Astrocyte (in vitro differentiated cells and primary cell): ENCODE measurements around the gene MRPL55. TPM values are rescaled to one million over a fixed set of nuclear protein-coding genes. Genes with fewer than 3 reads are reported as not detected.

ENCODE experiments used
- DNase-seq: peaks from one replicate; pipeline ENCODE4 v3.0.0-alpha.2; 2010; ENCODE audit warnings: low read depth
- FAIRE-seq: peaks from 2 replicates; lab custom pipeline; 2011; peaks lifted over from hg19 to GRCh38; lab: Jason Lieb, UNC
- H2AFZ ChIP-seq: 2 replicates; pipeline ENCODE4 v1.6.0; 2012; ENCODE audit warnings: low read depth, low read length, inconsistent platforms
- H3K27ac ChIP-seq: 2 replicates; pipeline ENCODE4 v1.5.1; 2011; ENCODE audit warnings: low read depth, low read length, inconsistent platforms
- H3K27me3 ChIP-seq: 2 replicates; pipeline ENCODE4 v1.6.0; 2011; ENCODE audit warnings: low read length, inconsistent platforms; ENCODE audit not compliant: insufficient read depth
- H3K36me3 ChIP-seq: 2 replicates; pipeline ENCODE4 v1.5.1; 2011; ENCODE audit warnings: low read length, inconsistent platforms; ENCODE audit not compliant: insufficient read depth
- H3K4me1 ChIP-seq: 2 replicates; pipeline ENCODE4 v1.5.1; 2011; ENCODE audit warnings: low read length, inconsistent platforms; ENCODE audit not compliant: insufficient read depth
- H3K4me2 ChIP-seq: 2 replicates; pipeline ENCODE4 v1.6.0; 2012; ENCODE audit warnings: low read length, inconsistent platforms
- H3K4me3 ChIP-seq: 2 replicates; pipeline ENCODE4 v1.5.1; 2011; ENCODE audit warnings: low read depth, mild to moderate bottlenecking, low read length, inconsistent platforms; ENCODE audit not compliant: insufficient read depth
- H3K79me2 ChIP-seq: 2 replicates; pipeline ENCODE4 v1.6.0; 2012; ENCODE audit warnings: mild to moderate bottlenecking, low read length, inconsistent platforms; ENCODE audit not compliant: insufficient read depth
- H3K9ac ChIP-seq: 2 replicates; pipeline ENCODE4 v1.6.0; 2012; ENCODE audit warnings: mild to moderate bottlenecking, low read length, inconsistent platforms
- H3K9me3 ChIP-seq: 2 replicates; pipeline ENCODE4 v1.5.1; 2012; ENCODE audit warnings: low read depth, mild to moderate bottlenecking, low read length, inconsistent platforms; ENCODE audit not compliant: insufficient read depth
- H4K20me1 ChIP-seq: 2 replicates; pipeline ENCODE4 v1.6.0; 2012; ENCODE audit warnings: low read length, inconsistent platforms; ENCODE audit not compliant: insufficient read depth
- H3K27ac Mint-ChIP-seq: one replicate; pipeline ENCODE4 v1.8.0; 2021; ENCODE audit warnings: mild to moderate bottlenecking, mixed read lengths; ENCODE audit not compliant: unreplicated experiment
- H3K27me3 Mint-ChIP-seq: one replicate; pipeline ENCODE4 v1.8.0; 2021; ENCODE audit warnings: low read depth, mixed read lengths; ENCODE audit not compliant: unreplicated experiment
- H3K36me3 Mint-ChIP-seq: one replicate; pipeline ENCODE4 v1.8.0; 2021; ENCODE audit warnings: low read depth, mixed read lengths; ENCODE audit not compliant: unreplicated experiment
- H3K4me1 Mint-ChIP-seq: one replicate; pipeline ENCODE4 v1.8.0; 2021; ENCODE audit warnings: low read depth, mixed read lengths; ENCODE audit not compliant: unreplicated experiment
- H3K4me3 Mint-ChIP-seq: one replicate; pipeline ENCODE4 v1.8.0; 2021; ENCODE audit warnings: mild to moderate bottlenecking, moderate library complexity, mixed read lengths; ENCODE audit not compliant: unreplicated experiment
- H3K9me3 Mint-ChIP-seq: one replicate; pipeline ENCODE4 v1.8.0; 2021; ENCODE audit warnings: mild to moderate bottlenecking, mixed read lengths; ENCODE audit not compliant: unreplicated experiment
- CTCF ChIP-seq: IDR thresholded peaks from 2 replicates; pipeline ENCODE4 v1.5.1; 2011; ENCODE audit warnings: low read depth, mild to moderate bottlenecking, inconsistent platforms, low read length, moderate library complexity; ENCODE audit not compliant: insufficient read depth
- EZH2 ChIP-seq: IDR thresholded peaks from 2 replicates; pipeline ENCODE4 v1.6.1; 2012; ENCODE audit warnings: mild to moderate bottlenecking, low read length, inconsistent platforms; ENCODE audit not compliant: insufficient read depth
- total RNA-seq: library from RNA; stranded (reverse); gene quantifications from 2 replicates; pipeline ENCODE4 v1.2.1, GENCODE V29; 2021

Gene MRPL55
- total RNA-seq, 1 donor from 2014 or later, result 50.8 TPM

GRCh38 chr1:228157729-228158126 is 48.6 kb upstream of the MRPL55 start:
- Histone ChIP-seq H4K20me1 (peaks cover 13% of the 10 kb centered on the region), H3K9me3 (peaks cover 3% of the 10 kb centered on the region), H2AFZ (no peak overlapping the region), H3K79me2 (no peaks in the 10 kb centered on the region), H3K4me3 (no peak overlapping the region), H3K27ac (no peak overlapping the region), H3K4me2 (no peak overlapping the region), H3K9ac (no peak overlapping the region), H3K36me3 (no peaks in the 10 kb centered on the region), H3K27me3 (peaks cover 7% of the 10 kb centered on the region), H3K4me1 (peaks cover 8% of the 10 kb centered on the region)
- TF ChIP-seq EZH2 (no peak), CTCF (no peak)
- H3K27ac Mint-ChIP-seq, result no peak overlapping the region
- H3K36me3 Mint-ChIP-seq, result peaks cover 3% of the 10 kb centered on the region
- no peaks in the 10 kb centered on the region for H3K4me1 Mint-ChIP-seq
- H3K4me3 Mint-ChIP-seq, result no peak overlapping the region
- FAIRE-seq (no peak), DNase-seq (no peak)
- H3K27me3 Mint-ChIP-seq, result peaks cover 3% of the 10 kb centered on the region
- no peaks in the 10 kb centered on the region for H3K9me3 Mint-ChIP-seq

GRCh38 chr1:228156941-228157728 is 48.0 kb upstream of the MRPL55 start:
- H3K4me1 ChIP-seq, result peaks cover 2% of the 10 kb centered on the region
- DNase-seq (no peak), FAIRE-seq (no peak)
- Mint-ChIP-seq H3K4me1 (no peaks in the 10 kb centered on the region), H3K27ac (no peak overlapping the region), H3K36me3 (peaks cover 4% of the 10 kb centered on the region), H3K9me3 (no peaks in the 10 kb centered on the region), H3K27me3 (peaks cover 3% of the 10 kb centered on the region), H3K4me3 (no peak overlapping the region)
- peaks cover 13% of the 10 kb centered on the region for H4K20me1 ChIP-seq
- peaks cover 3% of the 10 kb centered on the region for H3K9me3 ChIP-seq
- TF ChIP-seq CTCF (no peak), EZH2 (no peak)
- H3K27ac ChIP-seq, result no peak overlapping the region
- no peak overlapping the region for H3K4me2 ChIP-seq
- H3K36me3 ChIP-seq, result no peaks in the 10 kb centered on the region
- H3K4me3 ChIP-seq, result no peak overlapping the region
- H3K9ac ChIP-seq, result no peak overlapping the region
- H2AFZ ChIP-seq, result no peak overlapping the region
- peaks cover 7% of the 10 kb centered on the region for H3K27me3 ChIP-seq
- no peaks in the 10 kb centered on the region for H3K79me2 ChIP-seq

GRCh38 chr1:228156515-228156881 is 47.4 kb upstream of the MRPL55 start:
- no peaks in the 10 kb centered on the region for H3K79me2 ChIP-seq
- peaks cover 7% of the 10 kb centered on the region for H3K27me3 ChIP-seq
- no peak overlapping the region for H3K4me3 ChIP-seq
- Mint-ChIP-seq H3K27me3 (peaks cover 3% of the 10 kb centered on the region), H3K36me3 (peaks cover 4% of the 10 kb centered on the region), H3K9me3 (no peaks in the 10 kb centered on the region), H3K27ac (no peak overlapping the region), H3K4me3 (no peak overlapping the region), H3K4me1 (no peaks in the 10 kb centered on the region)
- peaks cover 3% of the 10 kb centered on the region for H3K9me3 ChIP-seq
- H3K4me2 ChIP-seq, result no peak overlapping the region
- peaks cover 14% of the 10 kb centered on the region for H4K20me1 ChIP-seq
- H3K27ac ChIP-seq, result no peak overlapping the region
- DNase-seq (no peak), FAIRE-seq (no peak)
- no peak overlapping the region for H2AFZ ChIP-seq
- no peaks in the 10 kb centered on the region for H3K36me3 ChIP-seq
- H3K9ac ChIP-seq, result no peak overlapping the region
- TF ChIP-seq CTCF (no peak), EZH2 (no peak)
- no peaks in the 10 kb centered on the region for H3K4me1 ChIP-seq
